H1 (cell line): Measurements from ENCODE around the gene ANXA6. TPM values are rescaled to one million over a fixed set of nuclear protein-coding genes. Genes with fewer than 3 reads are reported as not detected.

Experiments
- CTCF ChIA-PET: fragments of 300-600 bp; sonication (Branson Sonifier 250); formaldehyde crosslinking; loops from one replicate; lab custom pipeline; 2021; ENCODE audit not compliant: partially characterized antibody; lab: Charles Lee
- POLR2A ChIA-PET: fragments of 300-600 bp; sonication (Branson Sonifier 250); formaldehyde crosslinking; loops from one replicate; lab custom pipeline; 2021; ENCODE audit warnings: inconsistent platforms; ENCODE audit not compliant: partially characterized antibody; lab: Charles Lee
- DNase-seq, 2 experiments: peaks; one replicate each; pipeline versions ENCODE4 v3.0.0 to v3.0.0-alpha.2; 2010 to 2022; ENCODE audit warnings: low spot score in 2 of 2, low read depth in 1 of 2, mixed read lengths in 1 of 2
- FAIRE-seq: peaks from 2 replicates; lab custom pipeline; 2011; peaks lifted over from hg19 to GRCh38; lab: Jason Lieb, UNC
- H2AFZ ChIP-seq: 2 replicates; pipeline ENCODE4 v1.8.1; 2012; ENCODE audit warnings: low read length, inconsistent platforms
- H2AK5ac ChIP-seq: 2 replicates; pipeline ENCODE4 v1.6.1; 2013; ENCODE audit warnings: low read depth, low read length
- H2BK120ac ChIP-seq: replicated peaks from 2 replicates; pipeline ENCODE3; 2013; ENCODE audit warnings: low read depth, low read length, inconsistent platforms
- H2BK12ac ChIP-seq: 2 replicates; pipeline ENCODE4 v1.6.1; 2013; ENCODE audit warnings: low read depth, low read length
- H2BK15ac ChIP-seq: 2 replicates; pipeline ENCODE4 v1.6.1; 2013; ENCODE audit warnings: low read length
- H2BK20ac ChIP-seq: 2 replicates; pipeline ENCODE4 v1.6.1; 2013; ENCODE audit warnings: low read length
- H2BK5ac ChIP-seq: 2 replicates; pipeline ENCODE4 v1.6.1; 2013; ENCODE audit warnings: low read depth, low read length
- H3K14ac ChIP-seq: 2 replicates; pipeline ENCODE4 v1.6.1; 2013; ENCODE audit warnings: inconsistent platforms; ENCODE audit not compliant: insufficient read length
- H3K18ac ChIP-seq: 2 replicates; pipeline ENCODE4 v1.6.1; 2013; ENCODE audit warnings: low read length; ENCODE audit errors: extremely low read depth
- H3K23ac ChIP-seq: 2 replicates; pipeline ENCODE4 v1.6.1; 2013; ENCODE audit warnings: inconsistent platforms; ENCODE audit not compliant: insufficient read length
- H3K23me2 ChIP-seq: 2 replicates; pipeline ENCODE4 v1.6.1; 2013; ENCODE audit warnings: low read depth, low read length
- H3K27ac ChIP-seq: 2 replicates; pipeline ENCODE4 v1.6.1; 2011; ENCODE audit warnings: low read depth, low read length, inconsistent platforms
- H3K27me3 ChIP-seq, 4 experiments: replicated peaks in 1 of 4; 1 replicate in 1 of 4; 2 replicates in 3 of 4; pipeline versions ENCODE4 v1.6.1 to v1.8.1; 2011 to 2013; ENCODE audit warnings: low read length in 3 of 4, mild to moderate bottlenecking in 3 of 4, inconsistent platforms in 2 of 4, mixed read lengths in 2 of 4, moderate library complexity in 1 of 4; ENCODE audit not compliant: control insufficient read depth in 3 of 4, insufficient read depth in 3 of 4; ENCODE audit errors: extremely low read depth in 1 of 4
- H3K36me3 ChIP-seq, 4 experiments: 2 replicates each; pipeline versions ENCODE4 v1.6.1 to v1.8.1; 2011 to 2013; ENCODE audit warnings: mild to moderate bottlenecking in 4 of 4, low read length in 3 of 4, moderate library complexity in 2 of 4, control low read depth in 1 of 4, inconsistent platforms in 1 of 4; ENCODE audit not compliant: insufficient read depth in 4 of 4, control insufficient read depth in 2 of 4
- H3K4ac ChIP-seq: replicated peaks from 2 replicates; pipeline ENCODE3; 2013; ENCODE audit warnings: low read length, low read depth, mixed read lengths, inconsistent platforms; ENCODE audit not compliant: insufficient read length
- H3K4me1 ChIP-seq, 4 experiments: replicated peaks in 1 of 4; 1 replicate in 1 of 4; 2 replicates in 3 of 4; pipeline versions ENCODE4 v1.6.1 to v1.8.1; 2011 to 2013; ENCODE audit warnings: low read length in 3 of 4, inconsistent platforms in 2 of 4, mixed read lengths in 1 of 4; ENCODE audit not compliant: insufficient read depth in 4 of 4, control insufficient read depth in 3 of 4
- H3K4me2 ChIP-seq, 2 experiments: 2 replicates each; pipeline versions ENCODE4 v1.6.1 to v1.8.1; 2011 to 2013; ENCODE audit warnings: low read depth in 2 of 2, low read length in 2 of 2, control low read depth in 1 of 2, inconsistent platforms in 1 of 2, mild to moderate bottlenecking in 1 of 2; ENCODE audit not compliant: insufficient read depth in 1 of 2
- H3K4me3 ChIP-seq, 4 experiments: fragments of 200-600, 300-600 bp in 1 of 4; sonication (generic), shearing (Covaris generic), sonication (Bioruptor Twin) in 1 of 4; 2 replicates each; pipeline versions ENCODE4 v1.5.1 to v1.8.1; 2011 to 2016; ENCODE audit warnings: low read length in 4 of 4, low read depth in 3 of 4, control low read depth in 2 of 4, inconsistent platforms in 2 of 4, mild to moderate bottlenecking in 2 of 4, mixed read lengths in 1 of 4, moderate library complexity in 1 of 4; ENCODE audit not compliant: insufficient read depth in 2 of 4; ENCODE audit errors: extremely low read depth in 1 of 4
- H3K56ac ChIP-seq: replicated peaks from 2 replicates; pipeline ENCODE3; 2013; ENCODE audit warnings: low read depth, mild to moderate bottlenecking, mixed read lengths, low read length, inconsistent platforms; ENCODE audit not compliant: insufficient read length
- H3K79me1 ChIP-seq: 2 replicates; pipeline ENCODE4 v1.6.1; 2013; ENCODE audit warnings: low read depth, low read length, control low read depth
- H3K79me2 ChIP-seq, 2 experiments: 2 replicates each; pipeline versions ENCODE4 v1.6.1 to v1.8.1; 2012 to 2013; ENCODE audit warnings: low read length in 2 of 2, mild to moderate bottlenecking in 2 of 2, inconsistent platforms in 1 of 2; ENCODE audit not compliant: insufficient read depth in 2 of 2, control insufficient read depth in 1 of 2
- H3K9ac ChIP-seq, 4 experiments: replicated peaks in 1 of 4; 1 replicate in 1 of 4; 2 replicates in 3 of 4; pipeline versions ENCODE4 v1.6.1 to v1.8.1; 2011 to 2013; ENCODE audit warnings: low read depth in 3 of 4, low read length in 3 of 4, control low read depth in 2 of 4, mild to moderate bottlenecking in 2 of 4, moderate library complexity in 2 of 4, inconsistent platforms in 1 of 4; ENCODE audit errors: extremely low read depth in 1 of 4
- H3K9me3 ChIP-seq, 2 experiments: 2 replicates each; pipeline versions ENCODE4 v1.6.1 to v1.8.1; 2012 to 2013; ENCODE audit warnings: mild to moderate bottlenecking in 2 of 2, moderate library complexity in 2 of 2, control low read depth in 1 of 2, inconsistent platforms in 1 of 2, low read depth in 1 of 2, low read length in 1 of 2, mixed read lengths in 1 of 2; ENCODE audit not compliant: insufficient read depth in 2 of 2
- H4K20me1 ChIP-seq, 2 experiments: replicated peaks in 1 of 2; 2 replicates each; pipeline versions ENCODE3 to v1.8.1; 2011 to 2013; ENCODE audit warnings: inconsistent platforms in 2 of 2, low read length in 2 of 2, mild to moderate bottlenecking in 1 of 2; ENCODE audit not compliant: insufficient read depth in 2 of 2, control insufficient read depth in 1 of 2
- H4K5ac ChIP-seq: 2 replicates; pipeline ENCODE4 v1.6.1; 2013; ENCODE audit warnings: low read length, low read depth, mixed read lengths, inconsistent platforms; ENCODE audit not compliant: insufficient read length
- H4K8ac ChIP-seq: 2 replicates; pipeline ENCODE4 v1.8.0; 2013; ENCODE audit warnings: mild to moderate bottlenecking, moderate library complexity, low read length, inconsistent platforms; ENCODE audit not compliant: insufficient read depth; ENCODE audit errors: extremely low read depth
- H4K91ac ChIP-seq: replicated peaks from 2 replicates; pipeline ENCODE3; 2013; ENCODE audit warnings: low read length, mixed read lengths, inconsistent platforms; ENCODE audit not compliant: insufficient read length
- ASH2L ChIP-seq: fragments of 200-600, 300-600 bp; sonication (generic); IDR thresholded peaks from one replicate; pipeline ENCODE4 v1.7.1; 2017; ENCODE audit warnings: low read length
- ATF3 ChIP-seq: IDR thresholded peaks from 2 replicates; pipeline ENCODE4 v1.6.1; 2011; ENCODE audit warnings: low read depth, mild to moderate bottlenecking, low read length; ENCODE audit not compliant: insufficient read depth
- BRCA1 ChIP-seq: IDR thresholded peaks from 2 replicates; pipeline ENCODE4 v1.6.1; 2012; ENCODE audit warnings: low read depth, low read length, improper control_type of control experiment
- CBX5 ChIP-seq: fragments of 300-800, 300-1000 bp; sonication (generic); IDR thresholded peaks from 2 replicates; pipeline ENCODE4 v1.7.1; 2016; ENCODE audit warnings: antibody characterized with exemption, low read length, low read depth
- CHD2 ChIP-seq: IDR thresholded peaks from 2 replicates; pipeline ENCODE4 v1.6.1; 2012; ENCODE audit warnings: low read length, improper control_type of control experiment
- GABPA ChIP-seq: IDR thresholded peaks from 2 replicates; pipeline ENCODE4 v1.6.1; 2011; ENCODE audit warnings: mild to moderate bottlenecking, low read length, moderate library complexity, borderline replicate concordance; ENCODE audit not compliant: insufficient read depth
- POLR2A ChIP-seq, 2 experiments: IDR thresholded peaks; 1 replicate in 1 of 2; 2 replicates in 1 of 2; pipeline ENCODE4 v1.6.1; 2011; ENCODE audit warnings: low read depth in 2 of 2, low read length in 2 of 2, mild to moderate bottlenecking in 2 of 2; ENCODE audit errors: control extremely low read depth in 1 of 2
- SIRT6 ChIP-seq: IDR thresholded peaks from one replicate; pipeline ENCODE4 v1.7.1; 2012; ENCODE audit warnings: low read length, inconsistent platforms
- TEAD4 ChIP-seq: IDR thresholded peaks from 2 replicates; pipeline ENCODE4 v1.6.1; 2012; ENCODE audit warnings: low read depth, low read length, inconsistent platforms, mixed read lengths
- USF2 ChIP-seq: IDR thresholded peaks from 2 replicates; pipeline ENCODE4 v1.6.1; 2011; ENCODE audit warnings: low read length, improper control_type of control experiment
- YY1 ChIP-seq: IDR thresholded peaks from 2 replicates; pipeline ENCODE4 v1.6.1; 2011; ENCODE audit warnings: low read depth, mild to moderate bottlenecking, low read length
- WGBS, 2 experiments: shearing (Covaris generic) in 1 of 2; methylation state at CpG; one replicate each; pipeline versions ENCODE4 v1.1.6 to v1.1.7; 2013 to 2015; ENCODE audit warnings: low lambda C conversion rate in 2 of 2, mixed read lengths in 2 of 2, inconsistent platforms in 1 of 2, low coverage in 1 of 2, missing lambda C conversion rate in 1 of 2; ENCODE audit not compliant: insufficient replicate concordance in 2 of 2, insufficient coverage in 1 of 2, insufficient read length in 1 of 2; ENCODE audit errors: extremely low coverage in 1 of 2, missing lambda C conversion rate in 1 of 2; 5-methylcytosine and 5-hydroxymethylcytosine counted together
- polyA plus RNA-seq, 7 experiments: library from polyadenylated mRNA; depleted of rRNA in 3 of 7; stranded (reverse) in 5 of 7; unstranded in 2 of 7; fragments of >200 nt in 5 of 7; fragments of 200-250 nt in 2 of 7; gene quantifications; 1 replicate in 5 of 7; 2 replicates in 1 of 7; 4 replicates in 1 of 7; pipeline versions ENCODE4 v1.2.1 to v1.2.3, GENCODE V29; 2011 to 2013; ENCODE audit warnings: missing spikeins in 2 of 7, mixed read lengths in 2 of 7
- total RNA-seq: library from RNA; stranded (reverse); fragmentation: NEBNext Ultra II Directional; extraction: Animal tissue kit (Norgen Biotek cat#: 25700); gene quantifications from 2 replicates; pipeline ENCODE4 v1.2.1, GENCODE V29; 2021

ANXA6 gene
- total and polyA plus RNA-seq, 2 of the 8 experiments (the other 6 are each of a cell fraction or from before 2014, with no cell fraction given): 61.3 to 78.6 TPM

GRCh38 chr5:151144275-151144674 lies 13.3 kb downstream of the ANXA6 start:
- Histone ChIP-seq H3K4me1 (peaks cover 0 to 12% (median 7%) of the 10 kb centered on the region in 4 experiments; a peak in 5 of 7 replicates), H2BK5ac (no peak overlapping the region), H3K14ac (no peak overlapping the region), H2BK12ac (no peak overlapping the region), H3K27me3 (no peaks in the 10 kb centered on the region; a peak in 1 of 7 replicates), H3K79me1 (peaks cover 2% of the 10 kb centered on the region), H4K5ac (no peak overlapping the region), H4K20me1 (peaks cover 0 to 2% of the 10 kb centered on the region in 2 experiments), H3K9me3 (no peaks in the 10 kb centered on the region), H2BK15ac (no peak overlapping the region), H2AK5ac (no peak overlapping the region), H3K36me3 (peaks cover 0 to 3% (median under 1%) of the 10 kb centered on the region in 4 experiments; a peak in 2 of 8 replicates), H3K4ac (no peak overlapping the region), H3K18ac (no peak overlapping the region), H3K79me2 (no peaks in the 10 kb centered on the region), H4K8ac (no peak overlapping the region), H3K23ac (no peak overlapping the region), H2BK120ac (no peak overlapping the region), H3K56ac (no peak overlapping the region), H2AFZ (no peak overlapping the region), H3K23me2 (no peaks in the 10 kb centered on the region), H3K9ac (no peak overlapping the region), H3K4me3 (no peak overlapping the region), H2BK20ac (no peak overlapping the region), H3K27ac (no peak overlapping the region), H4K91ac (no peak overlapping the region), H3K4me2 (no peak overlapping the region)
- WGBS, 2 experiments: 78% methylated on average over 6 of the region's 6 CpGs; no CpG with 5 or more reads in 1 of the 2 experiments
- no peak for FAIRE-seq
- TF ChIP-seq ASH2L (no peak), ATF3 (no peak), USF2 (no peak), CBX5 (no peak), GABPA (no peak), SIRT6 (no peak), YY1 (no peak), POLR2A (IDR thresholded peaks at IDR 0.05; ENCODE audit: control extremely low read depth in 1 of 2, low read depth in 2 of 2, low read length in 2 of 2) (no peak), BRCA1 (no peak), CHD2 (no peak), TEAD4 (no peak)
- DNase-seq: no peak
- ChIA-PET POLR2A (no interaction called here), CTCF (interaction anchor here (0.6 to 39.8 kb wide), 12 partner anchors 15 to 654 kb away, joined by 3 to 810 read pairs (median 4); partner anchors contain the start of genes ANXA6 and TNIP1)
